OCI-LY3 (cell line): Measurements from ENCODE around the gene MTA1.

ENCODE experiments used
- CTCF ChIP-seq: fragments of 200-600, 300-600 bp; sonication (generic); IDR thresholded peaks from 2 replicates; pipeline ENCODE4 v1.5.1; 2014; ENCODE audit warnings: antibody characterized with exemption, low read length, low read depth
- EZH2phosphoT487 ChIP-seq: fragments of 200-600 bp; shearing (Covaris generic); IDR thresholded peaks from 2 replicates; pipeline ENCODE4 v1.6.1; 2018; ENCODE audit warnings: antibody characterized with exemption, mixed run types, low read depth

GRCh38 chr14:105490572-105491365, 71.1 kb downstream of the MTA1 start, which contains the start of gene TEDC1:
- TF ChIP-seq CTCF, result peak; percentile 50
- TF ChIP-seq EZH2phosphoT487, result no peak
